GM10248 (cell line): ENCODE results near the gene GPR173.
A peak's percentile ranks its signal among the peaks of the same experiment; 100 is the strongest.

ENCODE experiments used
- CTCF ChIA-PET: fragments of 300-600 bp; sonication (Branson Sonifier 250); formaldehyde crosslinking; extraction: SDS; loops from one replicate; lab custom pipeline; 2021; ENCODE audit warnings: antibody characterized with exemption; lab: Yijun Ruan, JAX
- POLR2A ChIA-PET: fragments of 350-650 bp; sonication (Branson Sonifier 250); formaldehyde crosslinking; extraction: SDS; loops from one replicate; lab custom pipeline; 2020; ENCODE audit warnings: antibody characterized with exemption; lab: Yijun Ruan, JAX
- DNase-seq: peaks from one replicate; pipeline ENCODE4 v3.0.0; 2012; ENCODE audit errors: extremely low spot score
- CTCF ChIP-seq: IDR thresholded peaks from 2 replicates; pipeline ENCODE4 v1.5.1; 2012; ENCODE audit warnings: mild to moderate bottlenecking, low read depth; ENCODE audit errors: extremely low read depth, missing control alignments, control extremely low read depth

Gene GPR173

GRCh38 chrX:53089925-53090324 is 41.3 kb downstream of the GPR173 start:
- ChIA-PET POLR2A (no interaction called here), CTCF (interaction anchor here (2.7 kb wide), 1 partner anchor 18 kb away, joined by 19 read pairs; no protein-coding TSS in a partner anchor)
- no peak for DNase-seq

GRCh38 chrX:53091354-53091753 is 42.8 kb downstream of the GPR173 start:
- TF ChIP-seq CTCF, result no peak
- ChIA-PET CTCF (no interaction called here), POLR2A (no interaction called here)
- no peak for DNase-seq

More at GRCh38 chrX:53089925-53090324, 41.3 kb downstream of the GPR173 start:
- no peak for TF ChIP-seq CTCF

GRCh38 chrX:53093177-53093655 is 44.6 kb downstream of the GPR173 start:
- ChIA-PET POLR2A (no interaction called here), CTCF (no interaction called here)
- TF ChIP-seq CTCF, result peak; percentile 56
- peak; percentile 68 for DNase-seq

- no peak for TF ChIP-seq CTCF
- CTCF ChIA-PET, result no interaction called here
- peak; percentile 84 for DNase-seq
- POLR2A ChIA-PET, result interaction anchor here (1.3 kb wide), 1 partner anchor 12 kb away, joined by 7 read pairs; the partner anchor contains the start of gene TSPYL2
Measured at GRCh38 chrX:53093748-53094581, 45.4 kb downstream of the GPR173 start, which contains the start of gene KANTR. KANTR (plus strand) TSS chrX:53094142; CDS start chrX:53124273, 30,131 bp downstream.

GRCh38 chrX:53094582-53094905 is 46.0 kb downstream of the GPR173 start:
- ChIA-PET POLR2A (interaction anchor here (1.3 kb wide), 1 partner anchor 12 kb away, joined by 7 read pairs; the partner anchor contains the start of gene TSPYL2), CTCF (no interaction called here)
- no peak for TF ChIP-seq CTCF
- DNase-seq, result no peak

- TF ChIP-seq CTCF, result no peak
- ChIA-PET CTCF (no interaction called here), POLR2A (no interaction called here)
- no peak for DNase-seq
Measured at GRCh38 chrX:53095796-53096195, 47.2 kb downstream of the GPR173 start.
